ENCODE measurements around the gene SIAH1. TPM values are rescaled to one million over a fixed set of nuclear protein-coding genes. Genes with fewer than 3 reads are reported as not detected.

The SIAH1 gene
- polyA plus RNA-seq, 1 donor (not counting 4 experiments of a cell fraction or from before 2014, with no cell fraction given): 19.0 TPM

GRCh38 chr16:48353565-48354163 is 31.5 kb downstream of the SIAH1 start:
- TF ChIP-seq CTCF (optimal IDR thresholded peaks at IDR 0.05 in 1 of 3, IDR thresholded peaks at IDR 0.05 in 1 of 3, conservative IDR thresholded peaks at IDR 0.05 in 1 of 3; ENCODE audit: extremely low read depth in 1 of 3, insufficient read depth in 2 of 3, low read length in 3 of 3) (peak; percentile 85 to 96 (median 87)), EZH2 (IDR thresholded peaks at IDR 0.05; ENCODE audit: low read length) (no peak)
- peaks cover 9% of the 10 kb centered on the region for H3K79me2 ChIP-seq (ENCODE audit: control insufficient read depth, insufficient read depth, low read length)
- H3K4me1 ChIP-seq (ENCODE audit: control insufficient read depth, extremely low read depth, insufficient read depth, low read length): no peaks in the 10 kb centered on the region
- FAIRE-seq (peak; percentile 34), DNase-seq (ENCODE audit: low read depth, low spot score) (peak; percentile 35)
- H3K36me3 ChIP-seq (ENCODE audit: control insufficient read depth in 2 of 2, extremely low read depth in 1 of 2, insufficient read depth in 2 of 2, low read length in 2 of 2): peaks cover 14 to 23% of the 10 kb centered on the region in 2 experiments
- dilution Hi-C loops (cut with MboI; ENCODE audit: extremely low pct_ligation_motif_present, low sequenced_read_pairs): loop anchor here (25.0 kb wide), 1 partner anchor 159 kb away; no protein-coding TSS in a partner anchor
- H3K9ac ChIP-seq (ENCODE audit: control insufficient read depth, extremely low read depth, insufficient read depth, low read length): no peak overlapping the region
- H3K9me3 ChIP-seq (ENCODE audit: control insufficient read depth, low read depth, low read length): no peaks in the 10 kb centered on the region
- no peak overlapping the region for H3K4me3 ChIP-seq (ENCODE audit: control insufficient read depth in 2 of 3, extremely low read depth in 1 of 3, insufficient read depth in 2 of 3, low read depth in 1 of 3, low read length in 3 of 3)
- no peak overlapping the region for H3K27ac ChIP-seq (ENCODE audit: control insufficient read depth, insufficient read depth, low read length)
- H4K20me1 ChIP-seq (ENCODE audit: control insufficient read depth, extremely low read depth, insufficient read depth, low read length): no peaks in the 10 kb centered on the region
- no peaks in the 10 kb centered on the region for H3K9me1 ChIP-seq (ENCODE audit: control insufficient read depth, extremely low read depth, insufficient read depth, low read length)
- H3K4me2 ChIP-seq (ENCODE audit: control insufficient read depth, extremely low read depth, insufficient read depth, low read depth, low read length): no peak overlapping the region
- H2AFZ ChIP-seq (ENCODE audit: control insufficient read depth, low read length): no peak overlapping the region
- H3K27me3 ChIP-seq (ENCODE audit: control insufficient read depth, extremely low read depth, insufficient read depth, low read length): no peaks in the 10 kb centered on the region

GRCh38 chr16:48352648-48353390 is 32.4 kb downstream of the SIAH1 start:
- no peak for FAIRE-seq
- dilution Hi-C loops (cut with MboI; ENCODE audit: extremely low pct_ligation_motif_present, low sequenced_read_pairs): loop anchor here (25.0 kb wide), 1 partner anchor 159 kb away; no protein-coding TSS in a partner anchor
- H4K20me1 ChIP-seq (ENCODE audit: control insufficient read depth, extremely low read depth, insufficient read depth, low read length): no peaks in the 10 kb centered on the region
- H3K79me2 ChIP-seq (ENCODE audit: control insufficient read depth, insufficient read depth, low read length): peaks cover 5% of the 10 kb centered on the region
- no peak for TF ChIP-seq CTCF (optimal IDR thresholded peaks at IDR 0.05 in 1 of 3, IDR thresholded peaks at IDR 0.05 in 1 of 3, conservative IDR thresholded peaks at IDR 0.05 in 1 of 3; ENCODE audit: extremely low read depth in 1 of 3, insufficient read depth in 2 of 3, low read length in 3 of 3)
- no peak overlapping the region for H3K4me3 ChIP-seq (ENCODE audit: control insufficient read depth in 2 of 3, extremely low read depth in 1 of 3, insufficient read depth in 2 of 3, low read depth in 1 of 3, low read length in 3 of 3)
- no peaks in the 10 kb centered on the region for H3K27me3 ChIP-seq (ENCODE audit: control insufficient read depth, extremely low read depth, insufficient read depth, low read length)
- H3K9me1 ChIP-seq (ENCODE audit: control insufficient read depth, extremely low read depth, insufficient read depth, low read length): no peaks in the 10 kb centered on the region
- H3K9ac ChIP-seq (ENCODE audit: control insufficient read depth, extremely low read depth, insufficient read depth, low read length): no peak overlapping the region
- no peaks in the 10 kb centered on the region for H3K9me3 ChIP-seq (ENCODE audit: control insufficient read depth, low read depth, low read length)
- H3K4me1 ChIP-seq (ENCODE audit: control insufficient read depth, extremely low read depth, insufficient read depth, low read length): no peaks in the 10 kb centered on the region
- peaks cover 14 to 23% of the 10 kb centered on the region in 2 experiments for H3K36me3 ChIP-seq (ENCODE audit: control insufficient read depth in 2 of 2, extremely low read depth in 1 of 2, insufficient read depth in 2 of 2, low read length in 2 of 2)
- no peak overlapping the region for H2AFZ ChIP-seq (ENCODE audit: control insufficient read depth, low read length)
- DNase-seq (ENCODE audit: low read depth, low spot score): no peak
- no peak overlapping the region for H3K4me2 ChIP-seq (ENCODE audit: control insufficient read depth, extremely low read depth, insufficient read depth, low read depth, low read length)
- H3K27ac ChIP-seq (ENCODE audit: control insufficient read depth, insufficient read depth, low read length): no peak overlapping the region
